GM23338 (cell line): ENCODE measurements around the gene DNAJB8. TPM values are rescaled to one million over a fixed set of nuclear protein-coding genes. Genes with fewer than 3 reads are reported as not detected.

Source experiments
- ATAC-seq: fragments of 200-7000 bp; cut with Tn5 transposase; 3 replicates; pipeline ENCODE4 v1.9.1; 2020
- DNase-seq: peaks from one replicate; pipeline ENCODE4 v3.0.0-alpha.2; 2015; ENCODE audit warnings: low spot score
- H2AFZ ChIP-seq: fragments of 200-600 bp; sonication (generic); 2 replicates; pipeline ENCODE4 v1.8.0; 2016; ENCODE audit warnings: antibody characterized with exemption, mild to moderate bottlenecking, moderate library complexity
- H3F3A ChIP-seq: fragments of 200-600 bp; sonication (generic); replicated peaks from 2 replicates; pipeline ENCODE4 v1.8.0; 2017; ENCODE audit warnings: antibody characterized with exemption, mixed run types, low read depth
- H3K27ac ChIP-seq: fragments of 200-600 bp; sonication (generic); 2 replicates; pipeline ENCODE4 v1.6.1; 2016; ENCODE audit warnings: low read depth
- H3K27me3 ChIP-seq: fragments of 200-600 bp; sonication (generic); 2 replicates; pipeline ENCODE4 v1.8.0; 2016; ENCODE audit warnings: mild to moderate bottlenecking, mixed run types, moderate library complexity; ENCODE audit not compliant: insufficient read depth
- H3K36me3 ChIP-seq: fragments of 200-600 bp; sonication (generic); 2 replicates; pipeline ENCODE4 v1.8.0; 2016; ENCODE audit warnings: mild to moderate bottlenecking; ENCODE audit not compliant: insufficient read depth
- H3K4me1 ChIP-seq: fragments of 200-600 bp; sonication (generic); 2 replicates; pipeline ENCODE4 v1.8.0; 2016; ENCODE audit warnings: mild to moderate bottlenecking, moderate library complexity; ENCODE audit not compliant: insufficient read depth
- H3K4me2 ChIP-seq: fragments of 200-600 bp; sonication (generic); 2 replicates; pipeline ENCODE4 v1.7.1; 2017; ENCODE audit warnings: mixed run types
- H3K4me3 ChIP-seq: fragments of 200-600 bp; sonication (generic); 2 replicates; pipeline ENCODE4 v1.6.1; 2016; ENCODE audit warnings: mixed run types
- H3K79me2 ChIP-seq: fragments of 200-600 bp; sonication (generic); replicated peaks from 2 replicates; pipeline ENCODE4 v1.8.0; 2017; ENCODE audit warnings: mild to moderate bottlenecking; ENCODE audit not compliant: insufficient read depth
- H3K9me2 ChIP-seq: fragments of 200-600 bp; sonication (generic); 2 replicates; pipeline ENCODE4 v1.8.0; 2017; ENCODE audit not compliant: insufficient read depth
- H4K20me1 ChIP-seq: fragments of 200-600 bp; sonication (generic); replicated peaks from 2 replicates; pipeline ENCODE4 v1.8.0; 2017; ENCODE audit warnings: mild to moderate bottlenecking; ENCODE audit not compliant: insufficient read depth
- H3K27ac Mint-ChIP-seq: 2 replicates; pipeline ENCODE4 v1.8.0; 2020; ENCODE audit warnings: inconsistent platforms, mild to moderate bottlenecking, moderate library complexity, mixed read lengths
- H3K27me3 Mint-ChIP-seq: 3 replicates; pipeline ENCODE4 v1.8.0; 2022; ENCODE audit warnings: low read depth, mild to moderate bottlenecking, moderate library complexity, mixed read lengths, inconsistent platforms; ENCODE audit not compliant: insufficient read depth, poor library complexity
- H3K36me3 Mint-ChIP-seq: 3 replicates; pipeline ENCODE4 v1.8.0; 2021; ENCODE audit warnings: low read depth, mild to moderate bottlenecking, inconsistent platforms, moderate library complexity, mixed read lengths
- H3K4me1 Mint-ChIP-seq: 3 replicates; pipeline ENCODE4 v1.8.0; 2020; ENCODE audit warnings: mild to moderate bottlenecking, inconsistent platforms, mixed read lengths
- H3K4me3 Mint-ChIP-seq: 3 replicates; pipeline ENCODE4 v1.8.0; 2021; ENCODE audit warnings: moderate library complexity, mild to moderate bottlenecking, inconsistent platforms, mixed read lengths
- H3K9me3 Mint-ChIP-seq: 3 replicates; pipeline ENCODE4 v1.8.0; 2020; ENCODE audit warnings: moderate library complexity, mild to moderate bottlenecking, inconsistent platforms, mixed read lengths
- CREB1 ChIP-seq: fragments of 250-450 bp; sonication (Bioruptor Pico); IDR thresholded peaks from 2 replicates; pipeline ENCODE4 v1.5.0; 2020; ENCODE audit warnings: low read depth, mild to moderate bottlenecking, moderate library complexity
- CTCF ChIP-seq, 2 experiments: fragments of 200-600 bp in 1 of 2; sonication (generic) in 1 of 2; conservative IDR thresholded peaks; 2 replicates each; pipeline versions ENCODE4 v1.5.1 to v1.6.1; 2016 to 2017; ENCODE audit warnings: antibody characterized with exemption in 2 of 2, low read depth in 2 of 2, mild to moderate bottlenecking in 2 of 2, moderate library complexity in 1 of 2
- EZH2 ChIP-seq: fragments of 200-600 bp; sonication (generic); IDR thresholded peaks from one replicate; pipeline ENCODE4 v1.8.0; 2017; ENCODE audit warnings: antibody characterized with exemption, mild to moderate bottlenecking, low read depth; ENCODE audit not compliant: unreplicated experiment
- POLR2AphosphoS5 ChIP-seq: IDR thresholded peaks from 2 replicates; pipeline ENCODE4 v1.6.1; 2016; ENCODE audit warnings: antibody characterized with exemption, low read depth
- REST ChIP-seq: IDR thresholded peaks from one replicate; pipeline ENCODE4 v1.6.1; 2018; ENCODE audit warnings: antibody characterized with exemption; ENCODE audit not compliant: unreplicated experiment
- STAT1 ChIP-seq: IDR thresholded peaks from one replicate; pipeline ENCODE4 v1.6.1; 2016; ENCODE audit warnings: antibody characterized with exemption; ENCODE audit not compliant: unreplicated experiment
- ZNF114 ChIP-seq: fragments of 250-450 bp; sonication (Bioruptor Pico); IDR thresholded peaks from 2 replicates; pipeline ENCODE4 v1.5.0; 2020; ENCODE audit warnings: mild to moderate bottlenecking, moderate library complexity
- ZNF462 ChIP-seq: fragments of 250-450 bp; sonication (Bioruptor Pico); IDR thresholded peaks from 2 replicates; pipeline ENCODE4 v1.5.0; 2020; ENCODE audit warnings: mild to moderate bottlenecking, moderate library complexity
- polyA plus RNA-seq: library from polyadenylated mRNA; unstranded; fragments of >200 nt; fragmentation: Nextera tagmentation; extraction: Ambion mirVana; gene quantifications from 2 replicates; pipeline ENCODE4 v1.2.1, GENCODE V29; 2016
- total RNA-seq: library from RNA; depleted of rRNA; stranded (reverse); fragments of >200 nt; shearing (Covaris generic); gene quantifications from 2 replicates; pipeline ENCODE4 v1.2.3, GENCODE V29; 2014

Gene DNAJB8
- total and polyA plus RNA-seq, 2 experiments from 2014 or later: not detected

GRCh38 chr3:128457937-128458336 is 8.8 kb downstream of the DNAJB8 start:
- H3F3A ChIP-seq: no peaks in the 10 kb centered on the region
- H3K9me2 ChIP-seq: no peaks in the 10 kb centered on the region
- peaks cover 29% of the 10 kb centered on the region for H3K27me3 Mint-ChIP-seq
- H3K79me2 ChIP-seq: no peaks in the 10 kb centered on the region
- H3K4me1 Mint-ChIP-seq: no peaks in the 10 kb centered on the region; the same call in 2 of the 3 replicates
- H3K4me2 ChIP-seq: no peak overlapping the region
- H3K27ac Mint-ChIP-seq: no peak overlapping the region
- H4K20me1 ChIP-seq: no peaks in the 10 kb centered on the region
- H3K27me3 ChIP-seq: no peaks in the 10 kb centered on the region; the same call in 1 of the 2 replicates
- no peak overlapping the region for H2AFZ ChIP-seq
- H3K27ac ChIP-seq: no peak overlapping the region
- H3K36me3 Mint-ChIP-seq: no peaks in the 10 kb centered on the region; the same call in 2 of the 3 replicates
- no peak for TF ChIP-seq STAT1
- no peak for TF ChIP-seq CREB1
- TF ChIP-seq EZH2: no peak
- no peak for TF ChIP-seq ZNF462
- TF ChIP-seq ZNF114 (CRISPR knock-in tag): no peak
- no peak for TF ChIP-seq POLR2AphosphoS5
- TF ChIP-seq CTCF (conservative IDR thresholded peaks at IDR 0.05; ENCODE audit: low read depth in 2 of 2): no peak
- TF ChIP-seq REST: no peak
- H3K4me3 Mint-ChIP-seq: no peak overlapping the region
- no peak overlapping the region for H3K4me3 ChIP-seq
- ATAC-seq: no peak
- no peak for DNase-seq
- H3K36me3 ChIP-seq: no peaks in the 10 kb centered on the region
- H3K4me1 ChIP-seq: no peaks in the 10 kb centered on the region
- no peaks in the 10 kb centered on the region for H3K9me3 Mint-ChIP-seq
